DOHH2 (cell line): ENCODE results near the gene ECM1.

ENCODE experiments used
- H3F3A ChIP-seq: fragments of 200-600 bp; sonication (generic), shearing (Covaris generic); 2 replicates; pipeline ENCODE4 v1.6.0; 2016; ENCODE audit warnings: antibody characterized with exemption, mild to moderate bottlenecking; ENCODE audit not compliant: control insufficient read depth, insufficient read depth
- H3K27ac ChIP-seq: fragments of 200-600 bp; sonication (generic); 2 replicates; pipeline ENCODE4 v1.5.1; 2014; ENCODE audit warnings: low read depth, mild to moderate bottlenecking, low read length, moderate library complexity
- H3K27me3 ChIP-seq: fragments of 200-600 bp; sonication (generic); 2 replicates; pipeline ENCODE4 v1.6.1; 2014; ENCODE audit warnings: mild to moderate bottlenecking, low read length, mixed read lengths; ENCODE audit not compliant: control insufficient read depth
- H3K36me3 ChIP-seq: fragments of 200-600 bp; sonication (generic); 2 replicates; pipeline ENCODE4 v1.6.1; 2014; ENCODE audit warnings: mild to moderate bottlenecking, low read length, moderate library complexity, mixed read lengths; ENCODE audit not compliant: control insufficient read depth
- H3K4me1 ChIP-seq: fragments of 200-600 bp; sonication (generic); 2 replicates; pipeline ENCODE4 v1.6.1; 2014; ENCODE audit warnings: mild to moderate bottlenecking, low read length, mixed read lengths; ENCODE audit not compliant: control insufficient read depth
- H3K4me2 ChIP-seq: fragments of 200-600 bp; sonication (generic); 2 replicates; pipeline ENCODE4 v1.6.0; 2014; ENCODE audit warnings: mild to moderate bottlenecking, low read length, moderate library complexity
- H3K4me3 ChIP-seq: fragments of 200-600 bp; sonication (generic); 2 replicates; pipeline ENCODE4 v1.5.1; 2014; ENCODE audit warnings: mild to moderate bottlenecking, low read length, mixed read lengths
- H3K79me2 ChIP-seq: fragments of 200-600 bp; sonication (generic); 2 replicates; pipeline ENCODE4 v1.6.1; 2014; ENCODE audit warnings: mild to moderate bottlenecking, low read length, mixed read lengths; ENCODE audit not compliant: control insufficient read depth
- H3K9me2 ChIP-seq: fragments of 200-600 bp; sonication (generic); replicated peaks from 2 replicates; pipeline ENCODE4 v1.6.1; 2014; ENCODE audit warnings: mild to moderate bottlenecking, low read length, mixed read lengths; ENCODE audit not compliant: control insufficient read depth
- H3K9me3 ChIP-seq: fragments of 200-600 bp; sonication (generic); 2 replicates; pipeline ENCODE4 v1.6.1; 2014; ENCODE audit warnings: antibody characterized with exemption, low read length, mixed read lengths; ENCODE audit not compliant: control insufficient read depth, insufficient read depth
- H4K20me1 ChIP-seq: fragments of 200-600 bp; sonication (generic); 2 replicates; pipeline ENCODE4 v1.6.0; 2014; ENCODE audit warnings: low read depth, mild to moderate bottlenecking, antibody characterized with exemption, low read length, moderate library complexity; ENCODE audit not compliant: control insufficient read depth, insufficient read depth
- CTCF ChIP-seq: fragments of 200-600 bp; sonication (generic); IDR thresholded peaks from one replicate; pipeline ENCODE4 v1.5.1; 2014; ENCODE audit warnings: antibody characterized with exemption, mild to moderate bottlenecking, low read depth, low read length; ENCODE audit not compliant: poor library complexity, severe bottlenecking
- EZH2phosphoT487 ChIP-seq: fragments of 200-600 bp; sonication (generic); IDR thresholded peaks from 2 replicates; pipeline ENCODE4 v1.6.1; 2017; ENCODE audit warnings: borderline replicate concordance, mild to moderate bottlenecking, antibody characterized with exemption, low read length, moderate library complexity, mixed read lengths

ECM1 gene

DNA sequence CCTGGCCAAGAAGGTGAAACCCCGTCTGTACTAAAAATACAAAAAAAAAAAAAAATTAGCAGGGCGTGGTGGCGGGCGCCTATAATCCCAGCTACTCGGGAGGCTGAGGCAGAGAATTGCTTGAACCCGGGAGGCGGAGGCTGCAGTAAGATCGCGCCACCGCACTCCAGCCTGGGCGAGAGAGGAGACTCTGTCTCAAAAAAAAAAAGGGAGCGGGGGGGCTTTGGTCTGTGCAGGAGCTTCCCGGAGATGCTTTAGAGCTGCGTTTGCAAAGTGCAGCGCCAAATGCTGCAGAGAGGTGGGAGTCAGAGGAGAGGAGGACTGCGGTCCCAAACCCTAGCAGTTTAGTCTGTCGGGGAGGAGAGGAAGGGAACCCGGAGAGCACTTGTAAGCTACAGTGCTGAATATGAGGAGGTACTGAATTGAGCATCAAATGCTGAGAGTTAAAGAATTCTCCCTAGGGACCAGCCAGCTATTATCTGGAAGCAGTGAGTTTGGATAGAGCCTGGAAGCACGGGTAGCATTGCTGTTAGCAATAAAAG lies 8.2 kb downstream of the ECM1 start:
- no peak overlapping the region for H3K27ac ChIP-seq
- H3K9me2 ChIP-seq: no peaks in the 10 kb centered on the region
- H3K9me3 ChIP-seq: no peaks in the 10 kb centered on the region
- no peaks in the 10 kb centered on the region for H4K20me1 ChIP-seq
- TF ChIP-seq CTCF (no peak), EZH2phosphoT487 (no peak)
- H3K79me2 ChIP-seq: no peaks in the 10 kb centered on the region
- peaks cover 37% of the 10 kb centered on the region for H3K4me1 ChIP-seq
- H3F3A ChIP-seq: peaks cover 12% of the 10 kb centered on the region; the same call in 1 of the 2 replicates
- peak overlapping the region; percentile 91 for H3K4me3 ChIP-seq
- no peaks in the 10 kb centered on the region for H3K27me3 ChIP-seq
- no peaks in the 10 kb centered on the region for H3K36me3 ChIP-seq
- peak overlapping the region; percentile 78 for H3K4me2 ChIP-seq

- Histone ChIP-seq H3K27ac (no peak overlapping the region), H3K27me3 (no peaks in the 10 kb centered on the region), H3K4me1 (peaks cover 40% of the 10 kb centered on the region), H3K36me3 (no peaks in the 10 kb centered on the region), H3K4me3 (peak overlapping the region; percentile 91), H3K9me2 (no peaks in the 10 kb centered on the region), H3K4me2 (peak overlapping the region; percentile 78), H3F3A (peaks cover 12% of the 10 kb centered on the region; the same call in 1 of the 2 replicates), H4K20me1 (no peaks in the 10 kb centered on the region), H3K9me3 (no peaks in the 10 kb centered on the region), H3K79me2 (no peaks in the 10 kb centered on the region)
- TF ChIP-seq EZH2phosphoT487 (no peak), CTCF (peak; percentile 43)
These were observed 8.7 kb downstream of the ECM1 start for GRCh38 chr1:150516616-150517015.

GRCh38 chr1:150521196-150521968 lies 13.5 kb downstream of the ECM1 start:
- Histone ChIP-seq H3K4me3 (no peak overlapping the region), H3K9me3 (no peaks in the 10 kb centered on the region), H3F3A (peaks cover 12% of the 10 kb centered on the region), H3K36me3 (no peaks in the 10 kb centered on the region), H3K4me2 (peak overlapping the region; percentile 40), H3K27me3 (no peaks in the 10 kb centered on the region), H3K27ac (no peak overlapping the region), H4K20me1 (no peaks in the 10 kb centered on the region), H3K9me2 (no peaks in the 10 kb centered on the region), H3K79me2 (no peaks in the 10 kb centered on the region), H3K4me1 (peaks cover 25% of the 10 kb centered on the region)
- TF ChIP-seq CTCF (no peak), EZH2phosphoT487 (no peak)
